Ishikawa (cell line): ENCODE results near the gene FKBP2.

ENCODE experiments used
- CEBPB ChIP-seq: IDR thresholded peaks from 2 replicates; pipeline ENCODE4 v1.6.1; 2012
- CREB1 ChIP-seq: IDR thresholded peaks from 2 replicates; pipeline ENCODE4 v1.6.1; 2012; ENCODE audit warnings: low read depth
- EGR1 ChIP-seq: IDR thresholded peaks from 2 replicates; pipeline ENCODE4 v1.6.1; 2012
- EP300 ChIP-seq: IDR thresholded peaks from 2 replicates; pipeline ENCODE4 v1.6.1; 2012; ENCODE audit warnings: borderline replicate concordance
- FOXM1 ChIP-seq: IDR thresholded peaks from 2 replicates; pipeline ENCODE4 v1.6.1; 2012; ENCODE audit warnings: low read depth, borderline replicate concordance
- MAX ChIP-seq: IDR thresholded peaks from 2 replicates; pipeline ENCODE4 v1.6.1; 2012
- NFIC ChIP-seq: IDR thresholded peaks from 2 replicates; pipeline ENCODE4 v1.6.1; 2012
- RAD21 ChIP-seq: IDR thresholded peaks from 2 replicates; pipeline ENCODE4 v1.6.1; 2012; ENCODE audit warnings: low read depth
- REST ChIP-seq: IDR thresholded peaks from 2 replicates; pipeline ENCODE4 v1.6.1; 2012; ENCODE audit warnings: low read depth, mild to moderate bottlenecking
- TAF1 ChIP-seq: IDR thresholded peaks from 2 replicates; pipeline ENCODE4 v1.6.1; 2012; ENCODE audit warnings: low read depth, mild to moderate bottlenecking
- TCF12 ChIP-seq: IDR thresholded peaks from 2 replicates; pipeline ENCODE4 v1.6.1; 2012; ENCODE audit warnings: low read depth
- TEAD4 ChIP-seq: IDR thresholded peaks from 2 replicates; pipeline ENCODE4 v1.6.1; 2012
- USF1 ChIP-seq: IDR thresholded peaks from 2 replicates; pipeline ENCODE4 v1.6.1; 2012
- YY1 ChIP-seq: IDR thresholded peaks from 2 replicates; pipeline ENCODE4 v1.6.1; 2012; ENCODE audit warnings: low read depth
- ZBTB7A ChIP-seq: IDR thresholded peaks from 2 replicates; pipeline ENCODE4 v1.6.1; 2012; ENCODE audit warnings: low read depth

Gene FKBP2

DNA sequence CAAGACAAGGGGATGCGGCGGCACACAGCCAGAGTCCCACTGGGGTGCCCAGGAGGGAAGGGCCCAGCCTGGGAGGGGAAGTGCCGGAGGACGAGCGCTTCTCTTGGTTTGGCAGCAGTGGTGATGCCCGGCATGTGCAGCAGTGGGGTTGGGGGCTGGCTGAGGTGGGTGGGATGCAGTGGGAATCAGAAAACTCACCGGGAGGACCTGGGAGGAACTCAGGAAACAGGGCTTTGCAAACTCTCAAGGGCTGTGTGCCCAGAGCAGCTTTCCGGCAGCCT lies 31.4 kb upstream of the FKBP2 start:
- TF ChIP-seq EGR1 (no peak), USF1 (no peak)

DNA sequence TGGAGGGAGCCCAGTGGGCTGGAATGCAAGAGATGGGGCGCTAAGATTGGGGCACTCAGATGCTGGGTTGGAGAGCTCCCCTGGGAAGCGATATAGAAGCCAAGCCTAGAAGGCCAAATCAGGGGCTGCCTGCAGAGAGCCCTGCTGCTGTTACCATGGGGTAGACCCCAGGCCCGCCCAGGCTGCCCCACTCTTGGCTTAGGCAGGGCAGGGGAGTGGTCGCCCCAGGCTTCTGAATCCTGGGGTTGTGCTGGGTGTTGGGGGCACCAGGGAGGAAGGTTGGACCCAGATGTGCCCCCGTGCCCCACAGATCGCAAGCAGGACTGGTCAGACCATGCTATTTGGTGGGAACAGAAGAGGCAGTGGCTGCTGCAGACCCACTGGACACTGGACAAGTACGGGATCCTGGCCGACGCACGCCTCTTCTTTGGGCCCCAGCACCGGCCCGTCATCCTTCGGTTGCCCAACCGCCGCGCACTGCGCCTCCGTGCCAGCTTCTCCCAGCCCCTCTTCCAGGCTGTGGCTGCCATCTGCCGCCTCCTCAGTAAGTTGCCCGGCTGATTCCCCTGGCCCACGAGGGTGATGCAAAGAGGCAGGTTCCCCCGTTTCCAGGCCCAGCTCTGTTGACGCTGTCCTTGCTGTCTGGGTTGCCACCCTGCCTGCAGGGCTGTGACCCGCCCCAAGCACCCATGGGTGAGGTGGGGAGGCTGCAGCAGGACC lies 30.4 kb upstream of the FKBP2 start:
- TF ChIP-seq CREB1 = no peak
- no peak for TF ChIP-seq ZBTB7A
- no peak for TF ChIP-seq MAX
- TF ChIP-seq TAF1 = no peak
- no peak for TF ChIP-seq REST
- TF ChIP-seq FOXM1 = no peak
- no peak for TF ChIP-seq TCF12
- TF ChIP-seq USF1 = no peak
- no peak for TF ChIP-seq TEAD4
- TF ChIP-seq EP300 = no peak
- TF ChIP-seq NFIC = no peak
- TF ChIP-seq CEBPB = no peak
- TF ChIP-seq YY1 = no peak
- no peak for TF ChIP-seq RAD21
- TF ChIP-seq EGR1 = no peak

- no peak for TF ChIP-seq MAX
- TF ChIP-seq FOXM1 = no peak
- TF ChIP-seq CEBPB = no peak
- no peak for TF ChIP-seq ZBTB7A
- TF ChIP-seq USF1 = no peak
Measured at GRCh38 chr11:64211181-64211872, 29.6 kb upstream of the FKBP2 start.

- TF ChIP-seq NFIC (no peak), TEAD4 (no peak)
Measured at GRCh38 chr11:64216879-64217278, 24.0 kb upstream of the FKBP2 start.

- TF ChIP-seq FOXM1 (no peak), TCF12 (no peak), REST (no peak), NFIC (no peak), MAX (no peak), YY1 (no peak), ZBTB7A (no peak), CEBPB (no peak), TEAD4 (no peak), EGR1 (no peak), EP300 (no peak), TAF1 (no peak), RAD21 (no peak)
Measured at GRCh38 chr11:64218628-64219353, 22.1 kb upstream of the FKBP2 start.

DNA sequence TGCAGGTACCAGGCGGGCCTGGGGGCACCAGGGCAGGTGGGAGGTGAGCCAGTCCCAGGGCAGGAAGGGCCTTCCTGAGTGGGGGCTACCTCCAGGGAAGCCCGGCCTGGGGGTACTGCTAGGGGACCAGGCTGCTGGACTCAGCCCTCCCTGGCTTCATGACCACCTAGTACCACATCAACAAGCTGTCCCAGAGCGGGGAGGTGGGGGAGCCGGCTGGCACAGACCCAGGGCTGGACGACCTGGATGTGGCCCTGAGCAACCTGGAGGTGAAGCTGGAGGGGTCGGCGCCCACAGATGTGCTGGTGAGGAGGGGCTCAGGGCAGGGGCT lies 21.6 kb upstream of the FKBP2 start:
- TF ChIP-seq CREB1 (no peak), RAD21 (no peak), USF1 (no peak), FOXM1 (no peak), EGR1 (no peak), TEAD4 (no peak), ZBTB7A (no peak)
